HK-2 (cell line): ENCODE results near the gene FRMD4A.

Experiments used
- DNase-seq: peaks from one replicate; pipeline ENCODE4 v3.0.0-alpha.2; 2018; ENCODE audit not compliant: unreplicated experiment

Gene FRMD4A

GRCh38 chr10:13678101-13678843 is 652.5 kb downstream of the FRMD4A start:
- DNase-seq, result no peak

GRCh38 chr10:13674645-13675588 is 655.8 kb downstream of the FRMD4A start:
- no peak for DNase-seq

- no peak for DNase-seq
Observed at GRCh38 chr10:13673156-13673555, 657.6 kb downstream of the FRMD4A start.

- no peak for DNase-seq
Observed at GRCh38 chr10:13672548-13672947, 658.2 kb downstream of the FRMD4A start.

GRCh38 chr10:13671904-13672303 is 658.8 kb downstream of the FRMD4A start:
- no peak for DNase-seq

- DNase-seq, result no peak
Observed at GRCh38 chr10:13670311-13670710, 660.4 kb downstream of the FRMD4A start.

GRCh38 chr10:13669901-13670300 is 660.8 kb downstream of the FRMD4A start:
- no peak for DNase-seq

- no peak for DNase-seq
Observed at GRCh38 chr10:13669182-13669855, 661.4 kb downstream of the FRMD4A start.

GRCh38 chr10:13668126-13668525 is 662.6 kb downstream of the FRMD4A start:
- DNase-seq, result no peak

GRCh38 chr10:13665516-13666262 is 665.0 kb downstream of the FRMD4A start:
- DNase-seq, result no peak

GRCh38 chr10:13661256-13661655 is 669.5 kb downstream of the FRMD4A start:
- DNase-seq, result no peak

- DNase-seq, result no peak
Observed at GRCh38 chr10:13660551-13660920, 670.2 kb downstream of the FRMD4A start.

- peak; percentile 46 for DNase-seq
Observed at GRCh38 chr10:13659887-13660550, 670.7 kb downstream of the FRMD4A start.

GRCh38 chr10:13658871-13659685 is 671.6 kb downstream of the FRMD4A start:
- DNase-seq, result no peak

GRCh38 chr10:13658264-13658663 is 672.5 kb downstream of the FRMD4A start:
- no peak for DNase-seq

GRCh38 chr10:13657101-13657680 is 673.5 kb downstream of the FRMD4A start:
- DNase-seq, result no peak

- DNase-seq, result no peak
Observed at GRCh38 chr10:13656337-13657100, 674.2 kb downstream of the FRMD4A start.

GRCh38 chr10:13654846-13655245 is 675.9 kb downstream of the FRMD4A start:
- DNase-seq, result no peak
